Activated CD8-positive, alpha-beta memory T cell treated with anti-CD3 and anti-CD28 coated beads, Interleukin-2, amount 10 ng/mL, durations not matched to agents 7 days and 5 days (primary cell): ENCODE data around the gene TRAPPC14. TPM values are rescaled to one million over a fixed set of nuclear protein-coding genes. Genes with fewer than 3 reads are reported as not detected.
"Not testable (repeated sequence)": the region's sequence is repeated elsewhere in the genome, so short reads cannot be mapped to it uniquely, and the experiment has no call there.

Source experiments
- ATAC-seq: fragments of 150-1000 bp; cut with Tn5 transposase; one replicate; pipeline ENCODE4 v1.10.0; 2021; ENCODE audit warnings: moderate library complexity
- CTCF ChIA-PET: fragments of 350-600 bp; sonication (Branson Sonifier 250); formaldehyde crosslinking; loops from one replicate; lab custom pipeline; 2021; ENCODE audit warnings: antibody characterized with exemption; lab: Charles Lee
- DNase-seq: peaks from one replicate; pipeline ENCODE4 v3.0.0-alpha.2; 2020
- H3K27ac Mint-ChIP-seq: one replicate; pipeline ENCODE4 v1.8.0; 2021; ENCODE audit warnings: mild to moderate bottlenecking, mixed read lengths
- H3K27me3 Mint-ChIP-seq: one replicate; pipeline ENCODE4 v1.8.0; 2021; ENCODE audit warnings: mixed read lengths
- H3K36me3 Mint-ChIP-seq: one replicate; pipeline ENCODE4 v1.8.0; 2021; ENCODE audit warnings: mild to moderate bottlenecking, mixed read lengths
- H3K4me1 Mint-ChIP-seq: one replicate; pipeline ENCODE4 v1.8.0; 2021; ENCODE audit warnings: mixed read lengths
- H3K4me3 Mint-ChIP-seq: one replicate; pipeline ENCODE4 v1.8.0; 2021; ENCODE audit warnings: mild to moderate bottlenecking, moderate library complexity, mixed read lengths
- H3K9me3 Mint-ChIP-seq: one replicate; pipeline ENCODE4 v1.8.0; 2022; ENCODE audit warnings: low read depth, mixed read lengths
- total RNA-seq, 2 experiments: library from RNA; stranded (reverse); gene quantifications; one replicate each; pipeline ENCODE4 v1.2.3, GENCODE V29; 2021

Gene TRAPPC14
- total RNA-seq, 2 experiments from 2014 or later: 36.8 to 43.5 TPM

DNA sequence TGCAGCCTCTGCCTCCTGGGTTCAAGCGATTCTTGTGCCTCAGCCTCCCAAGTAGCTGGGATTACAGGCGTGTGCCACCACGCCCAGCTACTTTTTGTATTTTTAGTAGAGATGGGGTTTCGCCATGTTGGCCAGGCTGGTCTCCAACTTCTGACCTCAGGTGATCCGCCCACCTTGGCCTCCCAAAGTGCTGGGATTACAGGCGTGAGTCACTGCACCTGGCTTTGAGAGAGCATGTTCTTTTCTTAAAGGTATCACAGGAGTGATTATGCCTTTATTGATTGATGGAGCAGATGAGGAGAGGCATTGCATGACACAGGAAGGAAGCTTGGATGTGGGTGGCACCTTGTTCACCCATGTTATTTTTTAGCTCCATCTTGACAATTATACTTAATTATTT is 24.6 kb upstream of the TRAPPC14 start:
- H3K9me3 Mint-ChIP-seq, H3K4me3 Mint-ChIP-seq, H3K27me3 Mint-ChIP-seq, ATAC-seq, DNase-seq, H3K27ac Mint-ChIP-seq, H3K36me3 Mint-ChIP-seq: not testable (repeated sequence)
- H3K4me1 Mint-ChIP-seq: peaks cover 27% of the 10 kb centered on the region
- CTCF ChIA-PET: interaction anchor here (1.4 to 2.5 kb wide), 2 partner anchors 50 to 225 kb away, joined by 3 to 10 read pairs; no protein-coding TSS in a partner anchor

DNA sequence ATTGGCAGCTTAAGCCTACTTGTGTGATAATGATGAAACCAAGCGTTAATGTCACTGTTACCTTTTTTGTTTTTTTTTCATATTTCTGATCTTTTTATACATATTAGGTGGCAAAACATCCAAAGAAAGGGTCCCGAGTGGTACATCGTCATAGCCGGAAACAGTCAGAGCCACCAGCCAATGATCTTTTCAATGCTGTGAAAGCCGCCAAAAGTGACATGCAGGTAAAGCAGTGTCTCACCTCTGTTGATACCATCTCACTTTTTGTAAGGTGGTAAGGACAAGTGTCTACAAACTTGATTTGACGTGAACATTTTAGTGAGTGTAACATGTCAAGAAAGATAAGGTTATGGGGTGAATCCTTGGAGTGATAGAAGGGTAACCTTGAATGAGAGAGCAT is 24.1 kb upstream of the TRAPPC14 start:
- H3K27me3 Mint-ChIP-seq, ATAC-seq, H3K9me3 Mint-ChIP-seq, DNase-seq, H3K4me3 Mint-ChIP-seq, H3K36me3 Mint-ChIP-seq: not testable (repeated sequence)
- Mint-ChIP-seq H3K27ac (peak overlapping the region; percentile 43), H3K4me1 (peaks cover 29% of the 10 kb centered on the region)
- CTCF ChIA-PET: interaction anchor here (1.2 to 2.5 kb wide), 4 partner anchors 12 to 225 kb away, joined by 3 to 10 read pairs (median 3); no protein-coding TSS in a partner anchor

DNA sequence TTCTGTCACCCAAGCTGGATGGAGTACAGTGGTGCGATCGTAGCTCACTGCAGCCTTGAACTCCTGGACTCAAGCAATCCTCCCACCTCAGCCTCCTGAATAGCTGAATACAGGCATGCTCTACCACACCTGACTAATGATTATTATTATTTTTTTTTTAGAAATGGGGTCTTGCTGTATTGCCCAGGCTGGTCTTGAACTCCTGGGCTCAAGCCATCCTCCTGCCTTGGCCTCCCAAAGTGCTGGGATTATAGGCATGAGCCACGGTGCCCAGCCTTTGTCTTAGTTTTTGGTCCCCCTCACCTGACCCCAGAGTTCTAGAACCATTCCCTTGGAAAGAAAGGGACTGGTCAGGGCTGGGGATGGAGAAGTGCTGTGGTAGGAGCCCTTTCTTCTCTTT is 21.6 kb upstream of the TRAPPC14 start:
- not testable (repeated sequence) for DNase-seq, H3K36me3 Mint-ChIP-seq, ATAC-seq, H3K9me3 Mint-ChIP-seq
- H3K4me3 Mint-ChIP-seq: peak overlapping the region; percentile 46
- H3K4me1 Mint-ChIP-seq: peaks cover 40% of the 10 kb centered on the region
- CTCF ChIA-PET: interaction anchor here (0.7 to 1.9 kb wide), 10 partner anchors 8 to 98 kb away, joined by 3 to 7 read pairs (median 3); partner anchors contain the start of gene LAMTOR4
- peaks cover 11% of the 10 kb centered on the region for H3K27me3 Mint-ChIP-seq
- peak overlapping the region; percentile 80 for H3K27ac Mint-ChIP-seq

DNA sequence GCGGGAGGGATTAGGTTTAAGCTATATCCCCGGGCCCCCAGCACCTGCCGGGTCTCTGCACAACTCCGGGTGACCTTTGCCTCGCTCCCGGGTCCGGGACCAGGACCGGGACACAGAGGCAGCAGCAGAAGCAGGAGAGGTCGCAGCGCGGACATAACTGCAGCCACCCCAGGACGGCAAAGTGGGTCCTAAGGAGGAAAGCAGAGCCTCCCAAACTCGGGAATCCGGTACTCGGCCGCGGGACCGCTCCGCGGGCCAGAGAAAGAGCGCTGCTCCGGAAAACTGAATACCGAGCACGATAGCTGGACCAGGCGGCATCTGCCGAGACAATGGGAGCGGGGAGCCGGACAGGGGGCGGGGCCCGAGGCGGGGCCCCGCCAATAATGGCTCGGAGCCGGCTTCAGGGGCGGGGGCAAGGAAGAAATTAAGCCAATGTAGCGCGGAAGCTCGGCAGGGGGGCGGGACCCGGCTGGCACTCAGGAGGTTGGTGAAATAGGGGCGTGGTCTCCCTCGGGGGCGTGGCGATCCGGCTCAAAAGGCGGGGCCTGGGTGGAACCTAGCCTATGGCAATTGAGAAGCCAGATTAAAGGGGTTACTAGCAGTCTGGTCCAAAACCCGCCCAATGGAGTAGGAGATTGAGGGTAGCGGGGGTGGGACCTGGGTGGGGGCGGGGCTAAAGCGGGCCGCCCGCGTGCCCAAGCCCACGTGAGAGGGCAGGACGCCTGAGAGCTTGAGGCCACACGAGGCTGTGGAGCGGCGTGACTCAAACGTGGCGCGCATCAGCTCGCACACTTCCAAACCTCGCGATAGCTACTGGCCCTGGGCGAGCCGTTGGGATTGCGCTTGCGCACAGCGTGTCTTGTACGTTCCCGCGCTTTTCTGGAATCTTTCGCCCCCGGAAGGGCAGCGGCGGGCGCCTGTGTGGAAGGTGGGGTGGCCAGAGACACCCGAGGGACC is 18.8 kb upstream of the TRAPPC14 start, which contains the start of the genes GPC2 and STAG3:
TSS of gene GPC2 (minus strand) at position 337 of the 957 bp plus-strand sequence. CDS start at position 155, 182 bp downstream.
TSS of gene STAG3 (plus strand) at position 874 of the 957 bp plus-strand sequence. CDS start 2,639 bp downstream, outside the sequence.
- CTCF ChIA-PET: interaction anchor here (0.6 to 3.6 kb wide), 11 partner anchors 9 to 78 kb away, joined by 3 to 11 read pairs (median 3); partner anchors contain the start of gene GAL3ST4

DNA sequence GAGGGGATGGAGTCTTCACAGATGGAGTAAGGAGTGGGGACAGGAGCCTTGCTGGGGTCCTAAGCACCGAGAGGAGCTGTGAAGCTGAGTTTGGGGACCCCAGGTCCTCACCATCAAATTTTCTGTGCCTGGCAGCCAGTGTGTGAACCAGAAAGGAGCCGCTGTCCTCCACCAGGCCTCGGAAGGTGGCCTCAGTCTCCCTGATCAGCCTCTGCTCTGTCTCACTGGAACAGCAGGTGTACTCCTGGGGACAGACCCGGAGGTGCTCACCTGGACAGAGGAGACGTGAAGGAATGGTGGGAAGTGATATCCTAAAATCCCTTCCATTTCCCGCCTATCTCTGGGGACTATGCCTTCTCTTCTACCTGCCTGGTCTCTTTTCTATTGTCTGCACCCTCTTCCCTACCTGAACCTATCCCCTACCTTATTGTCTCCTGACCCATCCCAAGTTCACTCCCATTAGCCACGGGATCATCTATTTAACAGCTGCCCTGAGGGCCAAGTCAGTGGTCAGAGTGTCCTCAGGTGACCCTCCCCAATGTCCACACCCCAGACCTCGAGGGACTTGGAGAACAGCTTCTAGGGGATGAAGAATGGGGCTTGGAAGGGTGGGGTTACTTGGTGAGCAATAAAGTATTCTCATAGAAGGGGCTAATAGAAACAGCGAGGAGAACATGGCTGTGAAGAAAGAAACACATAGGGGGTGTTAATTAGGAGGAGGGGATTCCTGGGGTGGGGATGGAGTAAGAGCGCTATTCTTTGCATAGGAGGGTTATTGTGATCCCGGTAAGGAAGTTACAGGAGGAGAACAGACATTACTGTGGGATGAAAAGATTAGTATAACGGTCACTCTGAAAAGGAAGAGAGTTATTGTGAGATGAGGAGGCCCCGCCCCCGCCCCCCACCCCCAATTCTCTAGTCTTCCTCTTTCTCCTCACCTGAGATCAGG is 17.8 kb upstream of the TRAPPC14 start:
- peaks cover 26% of the 10 kb centered on the region for H3K4me1 Mint-ChIP-seq
- ATAC-seq: no peak
- H3K27ac Mint-ChIP-seq: no peak overlapping the region
- H3K27me3 Mint-ChIP-seq: peaks cover 29% of the 10 kb centered on the region
- no peaks in the 10 kb centered on the region for H3K9me3 Mint-ChIP-seq
- H3K4me3 Mint-ChIP-seq: peak overlapping the region; percentile 67
- H3K36me3 Mint-ChIP-seq: peaks cover 3% of the 10 kb centered on the region
- DNase-seq: no peak
- CTCF ChIA-PET: interaction anchor here (0.9 to 3.6 kb wide), 5 partner anchors 10 to 44 kb away, joined by 3 to 11 read pairs (median 3); no protein-coding TSS in a partner anchor

More for the DNA sequence above, 18.8 kb upstream of the TRAPPC14 start, which contains the start of the genes GPC2 and STAG3:
- Mint-ChIP-seq H3K27me3 (peaks cover 26% of the 10 kb centered on the region), H3K4me3 (peak within 1 kb of the TSS; percentile 67), H3K4me1 (peaks cover 33% of the 10 kb centered on the region), H3K36me3 (peaks cover 3% of the 10 kb centered on the region), H3K9me3 (no peaks in the 10 kb centered on the region), H3K27ac (peak within 1 kb of the TSS; percentile 37)
- DNase-seq: peak; percentile 98
- ATAC-seq: peak; percentile 93

DNA sequence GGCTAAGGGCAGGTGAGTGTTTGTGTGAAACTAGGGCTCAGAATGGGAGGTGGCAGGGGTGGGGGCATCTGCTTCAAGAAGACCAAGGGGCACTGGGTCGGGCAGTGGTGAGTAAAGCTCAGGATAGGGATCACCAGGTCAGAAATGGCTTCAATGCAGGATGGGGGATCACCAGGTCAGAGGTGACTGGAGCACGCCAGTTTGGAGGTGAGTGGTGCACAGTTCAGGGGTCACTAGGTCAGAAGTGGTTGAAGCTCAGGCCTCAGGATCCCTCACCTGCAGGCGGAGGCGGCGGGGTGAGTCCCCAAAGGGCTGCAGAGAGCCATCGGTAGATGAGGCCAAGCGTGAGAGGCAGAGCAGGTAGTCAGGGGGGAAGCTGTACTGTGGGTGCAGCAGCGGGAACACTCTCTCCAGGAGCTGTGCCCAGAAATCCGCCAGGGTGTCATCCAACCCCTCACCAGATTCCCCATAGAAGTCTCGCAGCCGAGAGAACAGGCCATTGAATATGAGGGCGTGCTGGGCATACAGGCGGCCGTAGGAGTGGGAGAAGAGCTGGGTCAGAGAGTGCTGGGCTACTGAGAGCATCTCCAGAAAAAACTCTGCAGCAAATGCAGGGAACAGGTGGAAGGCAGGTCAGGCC is 16.9 kb upstream of the TRAPPC14 start:
- H3K27me3 Mint-ChIP-seq: peaks cover 35% of the 10 kb centered on the region

DNA sequence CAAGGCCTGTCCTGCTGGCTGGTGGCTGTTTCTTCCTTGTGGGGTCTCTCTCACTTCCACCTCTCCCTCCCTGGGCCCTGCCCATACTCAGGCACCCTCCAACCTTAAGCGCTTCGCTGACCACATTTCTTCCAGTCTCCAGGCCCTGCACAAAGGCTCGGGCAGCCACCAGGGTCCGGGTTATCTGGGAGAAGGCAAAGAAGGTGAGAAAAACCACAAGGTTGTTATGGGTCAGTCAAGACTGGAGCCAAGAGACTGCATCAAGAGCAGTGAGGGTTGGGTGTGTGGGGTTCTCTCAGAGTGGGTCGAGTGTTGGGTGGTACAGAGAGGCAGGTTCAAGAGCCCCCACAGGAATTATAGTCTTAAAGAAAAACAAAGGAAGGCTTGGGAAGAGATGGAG is 16.1 kb upstream of the TRAPPC14 start:
- H3K27me3 Mint-ChIP-seq: peaks cover 40% of the 10 kb centered on the region
- DNase-seq: no peak
- CTCF ChIA-PET: no interaction called here
- H3K36me3 Mint-ChIP-seq: no peaks in the 10 kb centered on the region
- no peaks in the 10 kb centered on the region for H3K9me3 Mint-ChIP-seq
- no peak for ATAC-seq
- no peak overlapping the region for H3K27ac Mint-ChIP-seq
- H3K4me1 Mint-ChIP-seq: peaks cover 26% of the 10 kb centered on the region
- H3K4me3 Mint-ChIP-seq: no peak overlapping the region

More for the DNA sequence above, 16.9 kb upstream of the TRAPPC14 start:
- Mint-ChIP-seq H3K9me3 (no peaks in the 10 kb centered on the region), H3K36me3 (peaks cover 1% of the 10 kb centered on the region), H3K27ac (no peak overlapping the region), H3K4me1 (peaks cover 25% of the 10 kb centered on the region), H3K4me3 (no peak overlapping the region)
- CTCF ChIA-PET: interaction anchor here (3.6 kb wide), 1 partner anchor 42 kb away, joined by 11 read pairs; no protein-coding TSS in a partner anchor
- no peak for DNase-seq
- ATAC-seq: no peak

DNA sequence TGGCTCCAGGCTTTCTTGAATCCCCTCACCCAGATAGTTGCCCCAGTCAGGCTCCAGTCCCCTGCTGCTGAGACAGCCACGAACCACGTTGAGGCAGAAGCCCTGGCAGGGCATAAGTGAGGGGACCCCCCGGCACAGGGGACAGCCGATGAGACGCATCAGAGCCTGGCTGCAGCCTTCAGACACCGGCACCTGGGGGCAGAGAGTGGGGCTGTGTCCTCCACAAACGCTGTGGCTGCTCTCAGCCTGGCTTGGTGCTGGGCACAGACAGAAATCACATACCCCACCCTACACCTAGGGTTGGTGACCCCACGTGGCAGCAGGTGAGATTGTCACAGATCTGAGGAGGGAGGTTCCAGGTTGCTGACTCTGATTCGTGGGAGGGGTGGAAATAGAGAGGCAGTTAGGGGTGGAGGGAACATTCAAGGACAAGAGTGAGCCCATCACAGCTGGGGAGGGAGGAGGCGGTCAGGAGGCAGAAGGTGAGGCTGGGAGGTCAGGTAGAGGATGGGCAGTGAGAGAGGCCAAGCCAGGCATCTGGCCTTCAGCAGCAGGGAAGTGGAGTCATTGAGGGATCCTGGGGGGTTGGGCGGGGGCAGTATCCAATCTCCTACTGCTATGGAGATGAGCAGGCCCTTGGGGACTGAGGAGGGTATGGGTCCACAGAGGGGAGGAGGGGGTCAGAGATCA is 15.4 kb upstream of the TRAPPC14 start:
- Mint-ChIP-seq H3K27ac (no peak overlapping the region), H3K36me3 (no peaks in the 10 kb centered on the region), H3K9me3 (no peaks in the 10 kb centered on the region), H3K4me3 (no peak overlapping the region), H3K4me1 (peaks cover 32% of the 10 kb centered on the region), H3K27me3 (peaks cover 41% of the 10 kb centered on the region)
- ATAC-seq: no peak
- no peak for DNase-seq
- CTCF ChIA-PET: no interaction called here

DNA sequence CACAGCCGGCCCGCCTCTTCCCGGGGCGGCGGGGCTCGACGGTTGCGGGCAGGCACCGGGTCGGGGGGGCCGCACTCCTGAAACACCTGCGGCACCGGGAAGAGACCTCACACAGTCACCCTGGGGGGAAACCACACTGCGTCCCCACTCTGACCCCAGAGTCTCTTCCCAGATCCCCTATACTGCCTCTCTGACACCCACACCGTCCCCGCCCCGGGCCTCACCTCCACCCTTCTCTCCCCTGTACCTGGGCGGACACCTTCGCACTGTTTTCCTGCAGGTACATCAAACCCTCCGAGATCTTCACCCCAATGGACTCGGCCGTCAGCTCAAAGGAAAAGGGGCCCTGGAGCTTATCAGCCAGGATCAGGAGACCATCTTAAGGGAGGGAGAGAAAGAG is 13.3 kb upstream of the TRAPPC14 start:
- peak overlapping the region; percentile 34 for H3K4me3 Mint-ChIP-seq
- DNase-seq (no peak), ATAC-seq (peak; percentile 14)
- peaks cover 48% of the 10 kb centered on the region for H3K4me1 Mint-ChIP-seq
- no peak overlapping the region for H3K27ac Mint-ChIP-seq
- CTCF ChIA-PET: interaction anchor here (1.0 to 1.2 kb wide), 3 partner anchors 11 to 23 kb away, joined by 3 to 6 read pairs (median 3); partner anchors contain the start of gene LAMTOR4
- no peaks in the 10 kb centered on the region for H3K36me3 Mint-ChIP-seq
- H3K9me3 Mint-ChIP-seq: no peaks in the 10 kb centered on the region
- H3K27me3 Mint-ChIP-seq: peaks cover 61% of the 10 kb centered on the region

DNA sequence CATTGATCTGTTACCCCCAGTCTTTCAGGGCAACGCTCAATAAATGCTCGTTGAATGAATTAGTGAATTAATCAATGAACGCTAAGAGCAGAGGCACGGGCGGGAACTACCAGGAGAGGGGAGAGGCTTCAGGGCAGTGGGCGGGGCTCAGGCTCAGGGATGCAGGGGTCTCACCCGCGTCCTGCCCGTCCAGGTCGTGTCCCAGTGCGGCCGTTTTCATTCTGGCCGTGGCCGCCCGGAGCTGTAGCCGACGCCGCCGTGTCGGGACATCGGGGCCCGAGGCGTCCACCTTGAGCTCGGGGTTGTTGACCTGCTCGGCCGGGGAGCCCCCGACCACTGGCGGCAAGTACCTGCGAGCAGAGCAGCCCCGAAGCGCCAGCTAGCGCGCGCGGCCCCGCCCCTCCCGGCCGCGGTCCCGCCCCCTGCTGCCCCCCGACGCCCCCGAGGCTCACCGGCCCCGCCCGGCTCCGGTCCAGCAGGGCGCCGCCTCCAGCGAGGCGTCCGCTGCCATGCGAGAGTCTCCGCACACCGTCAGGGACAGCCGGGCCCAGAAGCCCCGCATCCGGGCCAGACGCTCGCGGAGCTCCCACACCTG is 12.7 kb upstream of the TRAPPC14 start:
- Mint-ChIP-seq H3K27me3 (peaks cover 61% of the 10 kb centered on the region), H3K4me1 (peaks cover 49% of the 10 kb centered on the region), H3K27ac (no peak overlapping the region), H3K9me3 (no peaks in the 10 kb centered on the region), H3K36me3 (no peaks in the 10 kb centered on the region), H3K4me3 (peak overlapping the region; percentile 18)
- CTCF ChIA-PET: interaction anchor here (0.6 to 1.2 kb wide), 4 partner anchors 11 to 40 kb away, joined by 3 to 6 read pairs (median 3); partner anchors contain the start of gene LAMTOR4
- peak; percentile 82 for ATAC-seq
- DNase-seq: peak; percentile 61
